CD14-positive monocyte (primary cell): ENCODE measurements around the gene C10orf71. TPM values are rescaled to one million over a fixed set of nuclear protein-coding genes. Genes with fewer than 3 reads are reported as not detected.

Experiments
- DNase-seq, 3 donors: peaks; one replicate each; pipeline ENCODE4 v3.0.0-alpha.2; 2011 to 2022
- H2AFZ ChIP-seq: 2 replicates; pipeline ENCODE4 v1.6.0; 2012; ENCODE audit warnings: mild to moderate bottlenecking, low read depth, low read length, inconsistent platforms; ENCODE audit not compliant: insufficient read depth, poor library complexity, severe bottlenecking
- H3K27ac ChIP-seq, 2 donors: 1 replicate in 1 of 2; 2 replicates in 1 of 2; pipeline ENCODE4 v1.5.1; 2012 to 2013; ENCODE audit warnings: low read length in 2 of 2, control low read depth in 1 of 2, inconsistent platforms in 1 of 2, low read depth in 1 of 2, mild to moderate bottlenecking in 1 of 2
- H3K27me3 ChIP-seq, 2 donors: one replicate each; pipeline versions ENCODE4 v1.6.0 to v1.6.1; 2011 to 2013; ENCODE audit warnings: low read length in 2 of 2; ENCODE audit not compliant: control insufficient read depth in 2 of 2, insufficient read depth in 2 of 2
- H3K36me3 ChIP-seq, 2 donors: replicated peaks in 1 of 2; 1 replicate in 1 of 2; 2 replicates in 1 of 2; pipeline versions ENCODE4 v1.5.1 to v1.6.1; 2012 to 2013; ENCODE audit warnings: low read length in 2 of 2, control low read depth in 1 of 2, inconsistent platforms in 1 of 2, mild to moderate bottlenecking in 1 of 2; ENCODE audit not compliant: insufficient read depth in 2 of 2, control insufficient read depth in 1 of 2
- H3K4me1 ChIP-seq, 2 donors: 1 replicate in 1 of 2; 2 replicates in 1 of 2; pipeline versions ENCODE4 v1.5.1 to v1.6.1; 2012 to 2013; ENCODE audit warnings: low read length in 2 of 2, control low read depth in 1 of 2, inconsistent platforms in 1 of 2, mild to moderate bottlenecking in 1 of 2, moderate library complexity in 1 of 2; ENCODE audit not compliant: insufficient read depth in 2 of 2, control insufficient read depth in 1 of 2
- H3K4me2 ChIP-seq: replicated peaks from 2 replicates; pipeline ENCODE3; 2012; ENCODE audit warnings: low read length, moderate library complexity, mild to moderate bottlenecking; ENCODE audit not compliant: poor library complexity, severe bottlenecking; ENCODE audit errors: extremely low read depth
- H3K4me3 ChIP-seq, 3 experiments: fragments of 200-600 bp in 1 of 3; sonication (generic) in 1 of 3; replicated peaks in 1 of 3; 1 replicate in 2 of 3; 2 replicates in 1 of 3; pipeline ENCODE4 v1.5.1; 2011 to 2013; ENCODE audit warnings: low read length in 3 of 3, mild to moderate bottlenecking in 3 of 3, control low read depth in 2 of 3, low read depth in 2 of 3, inconsistent platforms in 1 of 3, moderate library complexity in 1 of 3
- H3K79me2 ChIP-seq: 2 replicates; pipeline ENCODE4 v1.6.0; 2012; ENCODE audit warnings: mild to moderate bottlenecking, control low read depth, inconsistent platforms, low read length, moderate library complexity; ENCODE audit not compliant: insufficient read depth
- H3K9ac ChIP-seq: 2 replicates; pipeline ENCODE4 v1.6.0; 2017; ENCODE audit warnings: low read length, mild to moderate bottlenecking; ENCODE audit not compliant: insufficient read depth, poor library complexity, severe bottlenecking
- H3K9me3 ChIP-seq, 2 donors: replicated peaks in 1 of 2; 1 replicate in 1 of 2; 2 replicates in 1 of 2; pipeline versions ENCODE4 v1.5.1 to v1.6.1; 2012 to 2013; ENCODE audit warnings: low read length in 2 of 2, control low read depth in 1 of 2; ENCODE audit not compliant: control insufficient read depth in 1 of 2, insufficient read depth in 1 of 2
- H4K20me1 ChIP-seq: 2 replicates; pipeline ENCODE4 v1.6.0; 2012; ENCODE audit warnings: mild to moderate bottlenecking, low read length, control low read depth, moderate library complexity; ENCODE audit not compliant: insufficient read depth
- H3K27ac Mint-ChIP-seq, 7 donors: one replicate each; pipeline ENCODE4 v1.8.0; 2020; ENCODE audit warnings: mild to moderate bottlenecking in 7 of 7, mixed read lengths in 7 of 7, moderate library complexity in 6 of 7, inconsistent platforms in 2 of 7
- H3K27me3 Mint-ChIP-seq, 3 donors: one replicate each; pipeline ENCODE4 v1.8.0; 2021 to 2022; ENCODE audit warnings: low read depth in 3 of 3, mild to moderate bottlenecking in 3 of 3, mixed read lengths in 3 of 3, moderate library complexity in 3 of 3, inconsistent platforms in 1 of 3
- H3K36me3 Mint-ChIP-seq, 2 donors: one replicate each; pipeline ENCODE4 v1.8.0; 2020; ENCODE audit warnings: mixed read lengths in 2 of 2, inconsistent platforms in 1 of 2, mild to moderate bottlenecking in 1 of 2
- H3K4me1 Mint-ChIP-seq: one replicate; pipeline ENCODE4 v1.8.0; 2020; ENCODE audit warnings: mild to moderate bottlenecking, mixed read lengths
- H3K4me3 Mint-ChIP-seq, 2 donors: one replicate each; pipeline ENCODE4 v1.8.0; 2020; ENCODE audit warnings: mild to moderate bottlenecking in 2 of 2, mixed read lengths in 2 of 2, moderate library complexity in 1 of 2
- H3K9me3 Mint-ChIP-seq, 7 donors: one replicate each; pipeline ENCODE4 v1.8.0; 2020 to 2022; ENCODE audit warnings: mixed read lengths in 7 of 7, mild to moderate bottlenecking in 6 of 7, moderate library complexity in 6 of 7, inconsistent platforms in 2 of 7
- WGBS: methylation state at CpG from one replicate; pipeline ENCODE4 v1.1.5; 2013; ENCODE audit warnings: missing lambda C conversion rate; ENCODE audit not compliant: insufficient coverage; 5-methylcytosine and 5-hydroxymethylcytosine counted together
- intact Hi-C, 2 donors: fragments of 100-400 bp; cut with micrococcal nuclease; formaldehyde crosslinking; loops; one replicate each; pipeline versions ENCODE4 v1.15.0 to v1.15.1; 2023
- polyA plus RNA-seq, 3 donors: library from polyadenylated mRNA; depleted of rRNA in 1 of 3; unstranded in 2 of 3; stranded (reverse) in 1 of 3; fragments of 300-500 nt in 2 of 3; fragments of >200 nt in 1 of 3; fragmentation: Illumina TruSeq in 2 of 3; gene quantifications; 1 replicate in 2 of 3; 2 replicates in 1 of 3; pipeline ENCODE4 v1.2.3, GENCODE V29; 2012 to 2021
- TF ChIP-seq, protein P1 (sequence below): fragments of 200-600 bp; IDR thresholded peaks from one replicate; pipeline ENCODE4 v1.8.0; 2022; ENCODE audit warnings: antibody characterized with exemption, mild to moderate bottlenecking

The C10orf71 gene
- polyA plus RNA-seq, 3 donors = not detected

DNA sequence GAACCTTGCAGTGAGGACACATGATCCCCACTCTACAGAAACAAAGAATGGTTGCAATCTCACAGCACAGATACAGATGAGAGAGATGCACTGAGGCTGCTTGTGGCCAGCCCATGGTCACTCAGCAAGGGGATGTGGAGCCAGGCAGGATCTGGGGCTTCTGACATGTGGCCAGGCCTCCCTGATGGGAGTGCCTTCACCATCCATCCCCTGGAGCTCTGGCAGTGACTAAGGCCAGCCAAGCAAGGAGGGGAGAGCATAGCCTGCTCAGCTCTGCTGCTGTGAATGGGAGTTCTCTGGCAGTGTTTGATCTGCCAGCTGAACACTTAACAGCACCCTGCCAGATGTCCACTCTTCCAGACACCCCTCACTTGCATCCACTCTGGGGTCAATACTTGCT is 19.8 kb downstream of the C10orf71 start:
- peaks cover 35 to 48% of the 10 kb centered on the region in 2 donors for H3K4me1 ChIP-seq
- H3K4me2 ChIP-seq = peak overlapping the region; percentile 47
- H4K20me1 ChIP-seq = no peaks in the 10 kb centered on the region
- intact Hi-C loops = loop anchor here (10.0 kb wide), 2 partner anchors 46 to 144 kb away; no protein-coding TSS in a partner anchor
- Mint-ChIP-seq H3K4me1 (peaks cover 52% of the 10 kb centered on the region), H3K27ac (peak overlapping the region; percentile 70 to 87 (median 76)), H3K9me3 (no peaks in the 10 kb centered on the region), H3K4me3 (peak overlapping the region in 1 of 2 donors; percentile 60), H3K36me3 (no peaks in the 10 kb centered on the region), H3K27me3 (peaks cover 0 to 5% (median 2%) of the 10 kb centered on the region in 3 donors)
- peak overlapping the region in 1 of 3 experiments; percentile 40 for H3K4me3 ChIP-seq
- no peaks in the 10 kb centered on the region for H3K36me3 ChIP-seq
- peak in 1 of 3 donors; percentile 35 for DNase-seq
- peak overlapping the region; percentile 14 for H2AFZ ChIP-seq
- H3K27ac ChIP-seq = peak overlapping the region; percentile 1 to 79
- H3K79me2 ChIP-seq = no peaks in the 10 kb centered on the region
- H3K9ac ChIP-seq = peak overlapping the region; percentile 27
- no peaks in the 10 kb centered on the region for H3K9me3 ChIP-seq
- H3K27me3 ChIP-seq = no peaks in the 10 kb centered on the region
- TF ChIP-seq, protein P1, sequence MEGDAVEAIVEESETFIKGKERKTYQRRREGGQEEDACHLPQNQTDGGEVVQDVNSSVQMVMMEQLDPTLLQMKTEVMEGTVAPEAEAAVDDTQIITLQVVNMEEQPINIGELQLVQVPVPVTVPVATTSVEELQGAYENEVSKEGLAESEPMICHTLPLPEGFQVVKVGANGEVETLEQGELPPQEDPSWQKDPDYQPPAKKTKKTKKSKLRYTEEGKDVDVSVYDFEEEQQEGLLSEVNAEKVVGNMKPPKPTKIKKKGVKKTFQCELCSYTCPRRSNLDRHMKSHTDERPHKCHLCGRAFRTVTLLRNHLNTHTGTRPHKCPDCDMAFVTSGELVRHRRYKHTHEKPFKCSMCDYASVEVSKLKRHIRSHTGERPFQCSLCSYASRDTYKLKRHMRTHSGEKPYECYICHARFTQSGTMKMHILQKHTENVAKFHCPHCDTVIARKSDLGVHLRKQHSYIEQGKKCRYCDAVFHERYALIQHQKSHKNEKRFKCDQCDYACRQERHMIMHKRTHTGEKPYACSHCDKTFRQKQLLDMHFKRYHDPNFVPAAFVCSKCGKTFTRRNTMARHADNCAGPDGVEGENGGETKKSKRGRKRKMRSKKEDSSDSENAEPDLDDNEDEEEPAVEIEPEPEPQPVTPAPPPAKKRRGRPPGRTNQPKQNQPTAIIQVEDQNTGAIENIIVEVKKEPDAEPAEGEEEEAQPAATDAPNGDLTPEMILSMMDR = no peak

DNA sequence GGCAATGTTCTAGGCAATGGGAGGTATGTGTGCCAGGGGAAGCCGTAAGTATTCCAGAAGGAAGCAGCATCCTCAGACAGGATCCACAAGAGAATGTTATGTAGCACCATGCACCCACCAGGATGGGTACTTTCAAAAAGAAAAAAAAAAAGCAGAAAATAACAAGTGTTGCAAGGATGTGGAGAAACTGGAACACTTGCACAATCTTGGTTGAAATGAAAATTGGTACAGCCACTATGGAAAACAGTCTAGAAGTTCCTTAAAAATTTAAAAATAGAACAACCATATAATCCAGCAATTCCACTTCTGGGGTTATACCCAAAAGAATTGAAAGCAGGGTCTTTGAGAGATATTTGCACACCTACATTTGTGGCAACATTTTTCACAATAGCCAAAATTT is 20.2 kb downstream of the C10orf71 start:
- H3K4me3 ChIP-seq = peak overlapping the region in 1 of 3 experiments; percentile 40
- no peaks in the 10 kb centered on the region for H3K36me3 ChIP-seq
- peaks cover 35 to 50% of the 10 kb centered on the region in 2 donors for H3K4me1 ChIP-seq
- Mint-ChIP-seq H3K27me3 (peaks cover 0 to 6% (median 4%) of the 10 kb centered on the region in 3 donors), H3K4me1 (peaks cover 51% of the 10 kb centered on the region), H3K9me3 (no peaks in the 10 kb centered on the region), H3K27ac (peak overlapping the region; percentile 70 to 87 (median 76)), H3K36me3 (no peaks in the 10 kb centered on the region), H3K4me3 (peak overlapping the region in 1 of 2 donors; percentile 60)
- TF ChIP-seq, protein P1 = no peak
- H2AFZ ChIP-seq = no peak overlapping the region
- H3K79me2 ChIP-seq = no peaks in the 10 kb centered on the region
- H4K20me1 ChIP-seq = no peaks in the 10 kb centered on the region
- peak overlapping the region; percentile 27 for H3K9ac ChIP-seq
- H3K4me2 ChIP-seq = peak overlapping the region; percentile 47
- no CpG with 5 or more reads among the region's 1 CpG for WGBS
- intact Hi-C loops = loop anchor here (10.0 kb wide), 2 partner anchors 46 to 144 kb away; no protein-coding TSS in a partner anchor
- peak overlapping the region; percentile 1 to 79 for H3K27ac ChIP-seq
- peak in 2 of 3 donors; percentile 48 to 58 for DNase-seq
- no peaks in the 10 kb centered on the region for H3K9me3 ChIP-seq
- H3K27me3 ChIP-seq = no peaks in the 10 kb centered on the region
